ENCODE measurements around the gene LRMDA. TPM values are rescaled to one million over a fixed set of nuclear protein-coding genes. Genes with fewer than 3 reads are reported as not detected.

The LRMDA gene
- total and polyA plus RNA-seq, 10 of the 15 experiments (the other 5 are each of a cell fraction or from before 2014, with no cell fraction given): 0.07 to 0.54 (median 0.29) TPM; not detected in 4

DNA sequence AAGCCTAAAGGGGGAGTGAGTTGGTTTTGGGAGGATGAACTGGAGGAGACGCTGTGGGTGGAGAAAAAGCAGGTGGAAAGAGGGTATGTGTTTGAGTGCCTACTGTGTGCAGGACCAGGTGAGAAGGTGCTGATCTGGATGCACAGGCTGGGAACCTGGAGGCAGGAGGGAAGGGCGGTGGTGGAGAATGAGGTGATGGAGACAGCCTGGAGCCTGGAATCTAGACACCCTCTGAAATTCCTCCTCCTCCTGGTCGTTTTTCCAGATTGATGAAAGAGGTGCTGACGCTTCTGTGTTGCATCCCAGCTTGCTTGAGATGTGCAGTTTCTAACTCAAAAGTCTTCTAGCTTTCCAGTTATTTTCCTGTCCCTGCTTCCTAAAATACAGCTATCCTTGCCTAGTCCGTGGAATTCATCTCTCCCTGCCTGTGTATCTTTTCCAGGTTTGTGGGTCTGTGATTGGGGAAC is 67.5 kb downstream of the LRMDA start:
- ChIA-PET SMC1A (ENCODE audit: uncharacterized antibody, unreplicated experiment) (interaction anchor here (1.5 kb wide), 1 partner anchor 13 kb away, joined by 3 read pairs; no protein-coding TSS in a partner anchor), CTCF (interaction anchor here (1.9 kb wide), 1 partner anchor 12 kb away, joined by 6 read pairs; no protein-coding TSS in a partner anchor), RAD21 (ENCODE audit: unreplicated experiment) (no interaction called here), POLR2A (no interaction called here)
- no peaks in the 10 kb centered on the region; the same call in 2 of the 3 replicates for H3K9me3 ChIP-seq (replicated peaks; ENCODE audit: control insufficient read depth, insufficient read depth, low read length)
- no peak overlapping the region for H3K9ac ChIP-seq (ENCODE audit: control insufficient read depth, insufficient read depth, low read length)
- no peak overlapping the region for H3K4me2 ChIP-seq (ENCODE audit: control insufficient read depth, insufficient read depth)
- no TSS peak for BruUV-seq (replicated peaks)
- H3K36me3 ChIP-seq (ENCODE audit: control insufficient read depth in 2 of 2, insufficient read depth in 2 of 2, low read length in 1 of 2): no peaks in the 10 kb centered on the region
- H3K79me2 ChIP-seq (ENCODE audit: control insufficient read depth, insufficient read depth, low read length): no peaks in the 10 kb centered on the region
- no peak overlapping the region for H3K27ac ChIP-seq (ENCODE audit: control insufficient read depth, insufficient read depth)
- in situ Hi-C loops (cut with MboI) (no loop called here), intact Hi-C loops (cut with micrococcal nuclease; ENCODE audit: unreplicated experiment) (no loop called here)
- H2AFZ ChIP-seq (ENCODE audit: control insufficient read depth, low read depth, low read length): no peak overlapping the region
- FAIRE-seq (no peak), DNase-seq (ENCODE audit: low read depth, low spot score) (no peak), ATAC-seq (no peak)
- no peaks in the 10 kb centered on the region for H3K4me1 ChIP-seq (ENCODE audit: control insufficient read depth, insufficient read depth, low read length)
- H4K20me1 ChIP-seq (ENCODE audit: control insufficient read depth, insufficient read depth): no peaks in the 10 kb centered on the region
- no peak overlapping the region for H3K4me3 ChIP-seq
- WGBS (ENCODE audit: insufficient coverage, insufficient replicate concordance, low lambda C conversion rate, missing lambda C conversion rate): 25% methylated on average over 5 of the region's 5 CpGs
- no peaks in the 10 kb centered on the region; a peak in 1 of 4 replicates for H3K27me3 ChIP-seq (replicated peaks in 1 of 2; ENCODE audit: control insufficient read depth in 2 of 2, insufficient read depth in 2 of 2, low read length in 1 of 2)
- TF ChIP-seq IKZF1 (conservative IDR thresholded peaks at IDR 0.05): no peak
- no peak for TF ChIP-seq ZBTB11 (CRISPR knock-in tag; IDR thresholded peaks at IDR 0.05)
- no peak for TF ChIP-seq ZNF207 (IDR thresholded peaks at IDR 0.05; ENCODE audit: borderline replicate concordance)
- TF ChIP-seq, protein P1, sequence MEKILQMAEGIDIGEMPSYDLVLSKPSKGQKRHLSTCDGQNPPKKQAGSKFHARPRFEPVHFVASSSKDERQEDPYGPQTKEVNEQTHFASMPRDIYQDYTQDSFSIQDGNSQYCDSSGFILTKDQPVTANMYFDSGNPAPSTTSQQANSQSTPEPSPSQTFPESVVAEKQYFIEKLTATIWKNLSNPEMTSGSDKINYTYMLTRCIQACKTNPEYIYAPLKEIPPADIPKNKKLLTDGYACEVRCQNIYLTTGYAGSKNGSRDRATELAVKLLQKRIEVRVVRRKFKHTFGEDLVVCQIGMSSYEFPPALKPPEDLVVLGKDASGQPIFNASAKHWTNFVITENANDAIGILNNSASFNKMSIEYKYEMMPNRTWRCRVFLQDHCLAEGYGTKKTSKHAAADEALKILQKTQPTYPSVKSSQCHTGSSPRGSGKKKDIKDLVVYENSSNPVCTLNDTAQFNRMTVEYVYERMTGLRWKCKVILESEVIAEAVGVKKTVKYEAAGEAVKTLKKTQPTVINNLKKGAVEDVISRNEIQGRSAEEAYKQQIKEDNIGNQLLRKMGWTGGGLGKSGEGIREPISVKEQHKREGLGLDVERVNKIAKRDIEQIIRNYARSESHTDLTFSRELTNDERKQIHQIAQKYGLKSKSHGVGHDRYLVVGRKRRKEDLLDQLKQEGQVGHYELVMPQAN (conservative IDR thresholded peaks at IDR 0.05): no peak
- no peak for TF ChIP-seq CREB1 (IDR thresholded peaks at IDR 0.05; ENCODE audit: low read depth)

Measured in GM12878 (cell line).